C4-2B (cell line): ENCODE measurements around the gene RNU6-7.

Source experiments
- H3K27ac ChIP-seq: fragments of 450-650 bp; 2 replicates; pipeline ENCODE4 v1.5.1; 2017
- CTCF ChIP-seq: fragments of 450-650 bp; conservative IDR thresholded peaks from 2 replicates; pipeline ENCODE4 v1.5.1; 2017; ENCODE audit warnings: mild to moderate bottlenecking
- ZFX ChIP-seq: fragments of 450-650 bp; IDR thresholded peaks from 2 replicates; pipeline ENCODE4 v1.6.1; 2017

Gene RNU6-7

GRCh38 chr14:32197919-32198318, 3.9 kb upstream of the RNU6-7 start:
- no peak overlapping the region for H3K27ac ChIP-seq
- TF ChIP-seq CTCF, result no peak
- no peak for TF ChIP-seq ZFX

GRCh38 chr14:32200368-32201192, 1.3 kb upstream of the RNU6-7 start:
- TF ChIP-seq CTCF, result no peak
- TF ChIP-seq ZFX, result no peak
- peak overlapping the region; percentile 64; the same call in 1 of the 2 replicates for H3K27ac ChIP-seq

- peak overlapping the region; percentile 64 for H3K27ac ChIP-seq
- TF ChIP-seq CTCF, result no peak
- TF ChIP-seq ZFX, result peak; percentile 60
Observed at GRCh38 chr14:32201193-32201815, 541 bp upstream of the RNU6-7 start.

- TF ChIP-seq ZFX (no peak), CTCF (no peak)
- peak overlapping the region; percentile 64 for H3K27ac ChIP-seq
Observed at GRCh38 chr14:32202491-32202997, 699 bp downstream of the RNU6-7 start.

- peak within 1 kb of the TSS; percentile 88 for H3K27ac ChIP-seq
- TF ChIP-seq ZFX (0 out of 2 replicates have a peak, but pooled peaks have one; percentile 17), CTCF (no peak)
Observed at GRCh38 chr14:32202998-32203882, 1.4 kb downstream of the RNU6-7 start, which contains the start of gene RNU6-8. RNU6-8 (minus strand) TSS chr14:32203269.

GRCh38 chr14:32203928-32204357, 2.1 kb downstream of the RNU6-7 start:
- no peak for TF ChIP-seq ZFX
- TF ChIP-seq CTCF, result no peak
- peak overlapping the region; percentile 88 for H3K27ac ChIP-seq
